ENCODE measurements around the gene MAP3K4.

The MAP3K4 gene

GRCh38 chr6:161008245-161008644 lies 16.7 kb downstream of the MAP3K4 start:
- Histone ChIP-seq H3K9me3 (ENCODE audit: control insufficient read depth, insufficient read depth, low read length) (no peaks in the 10 kb centered on the region), H3K27me3 (ENCODE audit: control insufficient read depth, insufficient read depth, low read length) (no peaks in the 10 kb centered on the region), H3K9ac (ENCODE audit: low read depth, low read length) (no peak overlapping the region), H3K4me3 (ENCODE audit: low read depth, low read length) (no peak overlapping the region), H3K36me3 (ENCODE audit: control insufficient read depth, insufficient read depth, low read length) (peaks cover 3% of the 10 kb centered on the region; the same call in 1 of the 2 replicates), H3K27ac (ENCODE audit: low read depth, low read length) (no peak overlapping the region), H3K4me1 (ENCODE audit: control insufficient read depth, insufficient read depth, low read length) (peaks cover 41% of the 10 kb centered on the region)

- H3K27ac ChIP-seq (ENCODE audit: low read depth, low read length) = peak overlapping the region; percentile 95
- no peak overlapping the region for H3K9ac ChIP-seq (ENCODE audit: low read depth, low read length)
- peaks cover 52% of the 10 kb centered on the region for H3K4me1 ChIP-seq (ENCODE audit: control insufficient read depth, insufficient read depth, low read length)
- no peak overlapping the region for H3K4me3 ChIP-seq (ENCODE audit: low read depth, low read length)
- no peaks in the 10 kb centered on the region for H3K9me3 ChIP-seq (ENCODE audit: control insufficient read depth, insufficient read depth, low read length)
- no peaks in the 10 kb centered on the region for H3K27me3 ChIP-seq (ENCODE audit: control insufficient read depth, insufficient read depth, low read length)
- H3K36me3 ChIP-seq (ENCODE audit: control insufficient read depth, insufficient read depth, low read length) = no peaks in the 10 kb centered on the region
Measured at GRCh38 chr6:161009991-161010390, 18.4 kb downstream of the MAP3K4 start.

- H3K36me3 ChIP-seq (ENCODE audit: control insufficient read depth, insufficient read depth, low read length) = no peaks in the 10 kb centered on the region
- H3K27ac ChIP-seq (ENCODE audit: low read depth, low read length) = peak overlapping the region; percentile 95
- H3K4me3 ChIP-seq (ENCODE audit: low read depth, low read length) = no peak overlapping the region
- no peak overlapping the region for H3K9ac ChIP-seq (ENCODE audit: low read depth, low read length)
- peaks cover 52% of the 10 kb centered on the region for H3K4me1 ChIP-seq (ENCODE audit: control insufficient read depth, insufficient read depth, low read length)
- no peaks in the 10 kb centered on the region for H3K27me3 ChIP-seq (ENCODE audit: control insufficient read depth, insufficient read depth, low read length)
- H3K9me3 ChIP-seq (ENCODE audit: control insufficient read depth, insufficient read depth, low read length) = no peaks in the 10 kb centered on the region
Measured at GRCh38 chr6:161010418-161010817, 18.8 kb downstream of the MAP3K4 start.

DNA sequence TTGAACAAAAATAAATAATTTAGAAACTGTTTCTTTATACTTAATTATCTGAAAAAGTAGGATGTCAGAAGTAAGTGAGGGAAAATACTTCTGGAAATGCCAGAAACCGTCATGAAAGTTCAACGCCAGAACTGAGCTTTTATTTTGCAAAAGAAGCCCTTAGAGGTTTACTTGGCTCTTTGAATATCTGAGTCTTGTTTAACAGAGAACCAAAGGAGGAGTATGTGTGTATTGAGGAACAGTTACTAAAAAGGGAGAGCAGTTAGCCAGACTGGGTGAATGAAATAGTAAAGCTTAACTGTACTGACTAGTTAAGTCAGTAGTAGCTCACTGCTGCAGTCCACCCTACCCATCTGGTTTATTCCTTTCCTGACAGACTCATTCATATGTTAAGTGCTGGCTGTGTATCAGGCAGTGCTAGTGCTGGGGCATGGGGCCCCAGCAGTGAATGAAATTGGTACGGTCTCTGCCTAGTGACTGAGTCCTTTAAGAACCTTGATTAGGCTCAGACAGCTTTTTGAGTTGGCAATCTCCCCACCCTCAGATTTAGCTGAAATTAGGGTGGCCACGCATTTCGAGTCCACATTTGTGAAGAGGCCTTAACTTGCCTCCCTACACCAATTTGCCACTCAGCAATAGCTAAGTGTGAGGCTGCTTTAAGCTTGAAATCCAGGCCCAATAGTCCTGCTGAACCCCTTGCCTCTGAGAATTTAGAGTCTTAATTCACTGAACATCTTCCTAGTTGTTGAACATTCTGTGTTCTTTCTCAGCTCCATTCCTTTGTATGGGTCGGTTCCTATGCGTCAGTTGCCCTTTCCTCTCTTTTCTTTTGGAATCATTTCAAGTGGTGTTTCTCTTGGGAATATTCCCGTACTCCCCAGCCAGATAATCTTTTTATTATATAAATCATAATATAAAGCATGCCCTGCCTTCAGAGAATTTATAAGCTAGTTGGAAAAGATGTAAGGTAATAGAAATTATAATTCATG lies 20.2 kb downstream of the MAP3K4 start:
- Histone ChIP-seq H3K9me3 (ENCODE audit: control insufficient read depth, insufficient read depth, low read length) (no peaks in the 10 kb centered on the region), H3K27ac (ENCODE audit: low read depth, low read length) (peak overlapping the region; percentile 95), H3K27me3 (ENCODE audit: control insufficient read depth, insufficient read depth, low read length) (no peaks in the 10 kb centered on the region), H3K4me3 (ENCODE audit: low read depth, low read length) (peak overlapping the region; percentile 54), H3K36me3 (ENCODE audit: control insufficient read depth, insufficient read depth, low read length) (no peaks in the 10 kb centered on the region), H3K9ac (ENCODE audit: low read depth, low read length) (peak overlapping the region; percentile 47), H3K4me1 (ENCODE audit: control insufficient read depth, insufficient read depth, low read length) (peaks cover 52% of the 10 kb centered on the region)

DNA sequence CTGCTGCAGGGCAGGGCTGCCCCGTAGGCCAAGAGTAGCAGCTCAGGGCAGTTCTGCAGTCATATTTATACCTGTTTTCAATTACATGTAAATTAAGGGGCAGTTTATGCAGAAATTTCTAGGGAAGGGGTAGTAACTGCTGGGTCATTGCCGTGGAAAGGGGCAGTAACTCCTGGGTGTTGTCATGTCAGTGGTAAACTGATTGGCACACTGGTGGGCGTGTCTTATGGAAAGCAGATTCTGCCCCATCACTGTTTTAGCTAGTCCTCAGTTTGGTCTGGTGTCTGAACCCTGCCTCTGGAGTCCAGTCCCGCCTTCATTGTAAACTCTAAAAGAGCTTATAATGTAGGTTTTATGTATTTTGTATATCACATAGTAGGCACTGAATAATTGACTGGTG lies 22.1 kb downstream of the MAP3K4 start:
- H3K27me3 ChIP-seq (ENCODE audit: control insufficient read depth, insufficient read depth, low read length) = no peaks in the 10 kb centered on the region
- no peaks in the 10 kb centered on the region for H3K36me3 ChIP-seq (ENCODE audit: control insufficient read depth, insufficient read depth, low read length)
- peaks cover 52% of the 10 kb centered on the region for H3K4me1 ChIP-seq (ENCODE audit: control insufficient read depth, insufficient read depth, low read length)
- no peak overlapping the region for H3K9ac ChIP-seq (ENCODE audit: low read depth, low read length)
- H3K27ac ChIP-seq (ENCODE audit: low read depth, low read length) = no peak overlapping the region
- no peaks in the 10 kb centered on the region for H3K9me3 ChIP-seq (ENCODE audit: control insufficient read depth, insufficient read depth, low read length)
- no peak overlapping the region for H3K4me3 ChIP-seq (ENCODE audit: low read depth, low read length)

GRCh38 chr6:161017766-161018564 lies 26.4 kb downstream of the MAP3K4 start:
- Histone ChIP-seq H3K4me1 (ENCODE audit: control insufficient read depth, insufficient read depth, low read length) (peaks cover 14% of the 10 kb centered on the region), H3K27me3 (ENCODE audit: control insufficient read depth, insufficient read depth, low read length) (no peaks in the 10 kb centered on the region), H3K36me3 (ENCODE audit: control insufficient read depth, insufficient read depth, low read length) (no peaks in the 10 kb centered on the region), H3K9ac (ENCODE audit: low read depth, low read length) (no peak overlapping the region), H3K9me3 (ENCODE audit: control insufficient read depth, insufficient read depth, low read length) (no peaks in the 10 kb centered on the region), H3K27ac (ENCODE audit: low read depth, low read length) (no peak overlapping the region), H3K4me3 (ENCODE audit: low read depth, low read length) (no peak overlapping the region)

DNA sequence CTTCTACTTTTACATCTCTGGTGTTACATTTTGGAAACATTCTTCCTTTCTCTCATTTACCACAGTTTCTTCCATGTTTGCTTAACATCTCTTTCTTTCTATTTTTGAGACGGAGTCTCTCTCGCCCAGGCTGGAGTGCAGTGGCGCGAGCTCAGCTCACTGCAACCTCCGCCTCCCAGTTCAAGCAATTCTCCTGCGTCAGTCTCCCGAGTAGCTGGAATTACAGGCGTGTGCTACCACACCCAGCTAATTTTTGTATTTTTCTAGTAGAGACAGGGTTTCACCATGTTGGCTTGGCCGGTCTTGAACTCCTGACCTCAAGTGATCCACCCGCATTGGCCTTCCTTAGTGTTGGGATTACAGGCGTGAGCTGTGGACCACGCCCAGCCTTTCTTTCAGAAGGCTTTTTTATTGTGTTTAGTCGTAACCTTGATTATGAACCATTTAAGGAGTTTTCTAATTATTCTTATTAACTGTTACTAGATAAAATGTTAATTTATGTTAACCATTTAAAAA lies 27.8 kb downstream of the MAP3K4 start:
- H3K4me3 ChIP-seq (ENCODE audit: low read depth, low read length) = no peak overlapping the region
- H3K9me3 ChIP-seq (ENCODE audit: control insufficient read depth, insufficient read depth, low read length) = no peaks in the 10 kb centered on the region
- H3K27me3 ChIP-seq (ENCODE audit: control insufficient read depth, insufficient read depth, low read length) = no peaks in the 10 kb centered on the region
- no peaks in the 10 kb centered on the region for H3K36me3 ChIP-seq (ENCODE audit: control insufficient read depth, insufficient read depth, low read length)
- no peak overlapping the region for H3K27ac ChIP-seq (ENCODE audit: low read depth, low read length)
- H3K4me1 ChIP-seq (ENCODE audit: control insufficient read depth, insufficient read depth, low read length) = no peaks in the 10 kb centered on the region
- no peak overlapping the region for H3K9ac ChIP-seq (ENCODE audit: low read depth, low read length)

- no peak overlapping the region for H3K9ac ChIP-seq (ENCODE audit: low read depth, low read length)
- H3K9me3 ChIP-seq (ENCODE audit: control insufficient read depth, insufficient read depth, low read length) = no peaks in the 10 kb centered on the region
- H3K4me1 ChIP-seq (ENCODE audit: control insufficient read depth, insufficient read depth, low read length) = no peaks in the 10 kb centered on the region
- H3K27ac ChIP-seq (ENCODE audit: low read depth, low read length) = no peak overlapping the region
- no peak overlapping the region for H3K4me3 ChIP-seq (ENCODE audit: low read depth, low read length)
- H3K27me3 ChIP-seq (ENCODE audit: control insufficient read depth, insufficient read depth, low read length) = no peaks in the 10 kb centered on the region
- H3K36me3 ChIP-seq (ENCODE audit: control insufficient read depth, insufficient read depth, low read length) = no peaks in the 10 kb centered on the region
Measured at GRCh38 chr6:161021543-161021942, 30.0 kb downstream of the MAP3K4 start.

- Histone ChIP-seq H3K9ac (ENCODE audit: low read depth, low read length) (no peak overlapping the region), H3K4me3 (ENCODE audit: low read depth, low read length) (no peak overlapping the region), H3K27ac (ENCODE audit: low read depth, low read length) (no peak overlapping the region), H3K9me3 (ENCODE audit: control insufficient read depth, insufficient read depth, low read length) (no peaks in the 10 kb centered on the region), H3K4me1 (ENCODE audit: control insufficient read depth, insufficient read depth, low read length) (no peaks in the 10 kb centered on the region), H3K27me3 (ENCODE audit: control insufficient read depth, insufficient read depth, low read length) (no peaks in the 10 kb centered on the region), H3K36me3 (ENCODE audit: control insufficient read depth, insufficient read depth, low read length) (no peaks in the 10 kb centered on the region)
Measured at GRCh38 chr6:161021998-161022743, 30.6 kb downstream of the MAP3K4 start.

DNA sequence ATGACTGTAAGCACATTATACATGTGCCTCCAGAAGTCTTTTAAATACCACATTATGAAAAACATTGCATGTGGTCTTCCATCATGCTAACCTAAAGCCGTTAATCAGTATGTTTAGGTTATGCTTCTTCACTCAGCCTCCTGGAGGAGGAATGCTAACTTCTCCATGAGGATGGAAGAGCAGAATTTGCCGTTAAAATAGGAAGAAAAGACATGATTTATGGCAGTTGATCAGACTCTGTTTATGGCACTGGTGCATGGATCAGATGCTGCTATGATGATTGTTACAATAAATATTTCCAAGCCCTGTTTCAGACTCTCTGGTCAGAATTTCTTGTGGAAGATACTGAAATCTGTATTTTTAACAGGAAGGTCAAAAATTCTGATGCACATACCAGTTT lies 31.7 kb downstream of the MAP3K4 start:
- H3K27me3 ChIP-seq (ENCODE audit: control insufficient read depth, insufficient read depth, low read length) = no peaks in the 10 kb centered on the region
- no peak overlapping the region for H3K27ac ChIP-seq (ENCODE audit: low read depth, low read length)
- H3K4me3 ChIP-seq (ENCODE audit: low read depth, low read length) = no peak overlapping the region
- no peaks in the 10 kb centered on the region for H3K9me3 ChIP-seq (ENCODE audit: control insufficient read depth, insufficient read depth, low read length)
- no peaks in the 10 kb centered on the region for H3K4me1 ChIP-seq (ENCODE audit: control insufficient read depth, insufficient read depth, low read length)
- no peaks in the 10 kb centered on the region for H3K36me3 ChIP-seq (ENCODE audit: control insufficient read depth, insufficient read depth, low read length)
- no peak overlapping the region for H3K9ac ChIP-seq (ENCODE audit: low read depth, low read length)
